Measurements from ENCODE around the gene GNAT3. TPM values are rescaled to one million over a fixed set of nuclear protein-coding genes. Genes with fewer than 3 reads are reported as not detected.

GNAT3 gene
- total RNA-seq, 1 experiment from 2014 or later: not detected

DNA sequence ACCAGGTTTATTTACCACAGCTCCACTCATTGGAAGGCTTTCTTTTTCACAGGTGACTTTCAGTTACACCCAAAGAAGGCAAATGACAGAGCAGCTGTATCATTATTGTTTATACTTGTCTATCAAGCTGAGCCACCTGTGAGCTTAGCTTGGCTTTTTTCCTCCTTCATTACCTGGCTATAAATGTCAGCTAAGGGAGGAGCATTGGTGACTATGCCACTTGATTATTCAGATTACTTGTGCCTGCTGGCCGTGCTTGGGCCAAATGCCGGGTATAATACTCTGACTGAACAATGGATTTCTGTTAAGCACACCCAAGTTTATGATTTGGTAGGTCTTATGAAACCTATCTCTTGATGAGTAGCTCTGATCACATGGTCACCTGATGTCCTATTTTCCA, 9.9 kb upstream of the GNAT3 start:
- DNase-seq (ENCODE audit: low read depth, low spot score) (no peak), ATAC-seq (no peak)
- no peak overlapping the region for H3K27ac ChIP-seq (ENCODE audit: low read depth, low read length)
- H3K9ac ChIP-seq (ENCODE audit: low read length): no peak overlapping the region
- POLR2A ChIA-PET: no interaction called here
- no peaks in the 10 kb centered on the region for H3K36me3 ChIP-seq (ENCODE audit: control insufficient read depth in 1 of 2, insufficient read depth in 2 of 2, low read length in 2 of 2)
- no peaks in the 10 kb centered on the region for H3K27me3 ChIP-seq (ENCODE audit: insufficient read depth, low read length)
- BruUV-seq (replicated peaks): no TSS peak
- no peak overlapping the region for H2AFZ ChIP-seq (ENCODE audit: low read depth, low read length, poor library complexity, severe bottlenecking)
- H3K79me2 ChIP-seq (ENCODE audit: insufficient read depth, low read length): no peaks in the 10 kb centered on the region
- no peaks in the 10 kb centered on the region for H4K20me1 ChIP-seq (ENCODE audit: insufficient read depth)
- intact Hi-C loops (cut with micrococcal nuclease): no loop called here
- H3K9me3 ChIP-seq (ENCODE audit: control insufficient read depth in 1 of 2, insufficient read depth in 1 of 2, low read depth in 1 of 2, low read length in 2 of 2): no peaks in the 10 kb centered on the region
- H3K4me3 ChIP-seq (replicated peaks in 1 of 2; ENCODE audit: low read depth in 1 of 2, low read length in 2 of 2): no peak overlapping the region
- CTCF ChIA-PET: no interaction called here
- TF ChIP-seq YY1 (IDR thresholded peaks at IDR 0.05; ENCODE audit: extremely low read depth, insufficient replicate concordance, low read depth, low read length) (no peak), SP1 (IDR thresholded peaks at IDR 0.05; ENCODE audit: low read depth) (no peak), POLR2A (IDR thresholded peaks at IDR 0.05; ENCODE audit: borderline replicate concordance, extremely low read depth, insufficient read depth, insufficient read length) (no peak), EGR1 (IDR thresholded peaks at IDR 0.05; ENCODE audit: low read depth) (no peak), SRF (IDR thresholded peaks at IDR 0.05; ENCODE audit: low read depth) (no peak), EZH2 (IDR thresholded peaks at IDR 0.05) (no peak), SIN3A (IDR thresholded peaks at IDR 0.05; ENCODE audit: low read depth) (no peak), TCF7L2 (IDR thresholded peaks at IDR 0.05; ENCODE audit: borderline replicate concordance, extremely low read depth, insufficient read depth, insufficient read length) (no peak), POLR2AphosphoS5 (IDR thresholded peaks at IDR 0.05; ENCODE audit: low read depth, low read length) (no peak), ZFX (IDR thresholded peaks at IDR 0.05) (no peak), RAD21 (IDR thresholded peaks at IDR 0.05; ENCODE audit: low read depth) (no peak), CBX3 (IDR thresholded peaks at IDR 0.05; ENCODE audit: low read depth) (no peak), ELF1 (IDR thresholded peaks at IDR 0.05; ENCODE audit: borderline replicate concordance, low read depth) (no peak)
- TF ChIP-seq, protein P1, sequence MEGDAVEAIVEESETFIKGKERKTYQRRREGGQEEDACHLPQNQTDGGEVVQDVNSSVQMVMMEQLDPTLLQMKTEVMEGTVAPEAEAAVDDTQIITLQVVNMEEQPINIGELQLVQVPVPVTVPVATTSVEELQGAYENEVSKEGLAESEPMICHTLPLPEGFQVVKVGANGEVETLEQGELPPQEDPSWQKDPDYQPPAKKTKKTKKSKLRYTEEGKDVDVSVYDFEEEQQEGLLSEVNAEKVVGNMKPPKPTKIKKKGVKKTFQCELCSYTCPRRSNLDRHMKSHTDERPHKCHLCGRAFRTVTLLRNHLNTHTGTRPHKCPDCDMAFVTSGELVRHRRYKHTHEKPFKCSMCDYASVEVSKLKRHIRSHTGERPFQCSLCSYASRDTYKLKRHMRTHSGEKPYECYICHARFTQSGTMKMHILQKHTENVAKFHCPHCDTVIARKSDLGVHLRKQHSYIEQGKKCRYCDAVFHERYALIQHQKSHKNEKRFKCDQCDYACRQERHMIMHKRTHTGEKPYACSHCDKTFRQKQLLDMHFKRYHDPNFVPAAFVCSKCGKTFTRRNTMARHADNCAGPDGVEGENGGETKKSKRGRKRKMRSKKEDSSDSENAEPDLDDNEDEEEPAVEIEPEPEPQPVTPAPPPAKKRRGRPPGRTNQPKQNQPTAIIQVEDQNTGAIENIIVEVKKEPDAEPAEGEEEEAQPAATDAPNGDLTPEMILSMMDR (IDR thresholded peaks at IDR 0.05 in 2 of 3, conservative IDR thresholded peaks at IDR 0.05 in 1 of 3; ENCODE audit: borderline replicate concordance in 1 of 3, insufficient read depth in 1 of 3, low read depth in 2 of 3, low read length in 2 of 3): no peak
- TF ChIP-seq, protein P2, sequence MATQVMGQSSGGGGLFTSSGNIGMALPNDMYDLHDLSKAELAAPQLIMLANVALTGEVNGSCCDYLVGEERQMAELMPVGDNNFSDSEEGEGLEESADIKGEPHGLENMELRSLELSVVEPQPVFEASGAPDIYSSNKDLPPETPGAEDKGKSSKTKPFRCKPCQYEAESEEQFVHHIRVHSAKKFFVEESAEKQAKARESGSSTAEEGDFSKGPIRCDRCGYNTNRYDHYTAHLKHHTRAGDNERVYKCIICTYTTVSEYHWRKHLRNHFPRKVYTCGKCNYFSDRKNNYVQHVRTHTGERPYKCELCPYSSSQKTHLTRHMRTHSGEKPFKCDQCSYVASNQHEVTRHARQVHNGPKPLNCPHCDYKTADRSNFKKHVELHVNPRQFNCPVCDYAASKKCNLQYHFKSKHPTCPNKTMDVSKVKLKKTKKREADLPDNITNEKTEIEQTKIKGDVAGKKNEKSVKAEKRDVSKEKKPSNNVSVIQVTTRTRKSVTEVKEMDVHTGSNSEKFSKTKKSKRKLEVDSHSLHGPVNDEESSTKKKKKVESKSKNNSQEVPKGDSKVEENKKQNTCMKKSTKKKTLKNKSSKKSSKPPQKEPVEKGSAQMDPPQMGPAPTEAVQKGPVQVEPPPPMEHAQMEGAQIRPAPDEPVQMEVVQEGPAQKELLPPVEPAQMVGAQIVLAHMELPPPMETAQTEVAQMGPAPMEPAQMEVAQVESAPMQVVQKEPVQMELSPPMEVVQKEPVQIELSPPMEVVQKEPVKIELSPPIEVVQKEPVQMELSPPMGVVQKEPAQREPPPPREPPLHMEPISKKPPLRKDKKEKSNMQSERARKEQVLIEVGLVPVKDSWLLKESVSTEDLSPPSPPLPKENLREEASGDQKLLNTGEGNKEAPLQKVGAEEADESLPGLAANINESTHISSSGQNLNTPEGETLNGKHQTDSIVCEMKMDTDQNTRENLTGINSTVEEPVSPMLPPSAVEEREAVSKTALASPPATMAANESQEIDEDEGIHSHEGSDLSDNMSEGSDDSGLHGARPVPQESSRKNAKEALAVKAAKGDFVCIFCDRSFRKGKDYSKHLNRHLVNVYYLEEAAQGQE (IDR thresholded peaks at IDR 0.05; ENCODE audit: low read depth): no peak
- RAD21 ChIA-PET (ENCODE audit: low non-redundant PET in 1 of 2, low total read pairs in 2 of 2, uncharacterized antibody in 2 of 2, unreplicated experiment in 2 of 2): no interaction called here
- no peaks in the 10 kb centered on the region for H3K4me1 ChIP-seq (ENCODE audit: control insufficient read depth in 1 of 2, insufficient read depth in 2 of 2, low read length in 2 of 2)
- H3K4me2 ChIP-seq (ENCODE audit: low read length): no peak overlapping the region
- no peaks in the 10 kb centered on the region for H3K9me2 ChIP-seq (ENCODE audit: insufficient read depth)

All from HCT116 (cell line).